Breast epithelium (tissue), 4 donors: Measurements from ENCODE around the gene SAXO1. TPM values are rescaled to one million over a fixed set of nuclear protein-coding genes. Genes with fewer than 3 reads are reported as not detected.

Experiments used
- DNase-seq, 2 donors: peaks; one replicate each; pipeline ENCODE4 v3.0.0-alpha.2; 2019; ENCODE audit warnings: low spot score in 2 of 2
- H3K27ac ChIP-seq, 2 donors: fragments of 200-600 bp; sonication (generic) in 1 of 2; one replicate each; pipeline ENCODE4 v1.5.1; 2016 to 2019; ENCODE audit warnings: mild to moderate bottlenecking in 1 of 2
- H3K27me3 ChIP-seq, 2 donors: fragments of 200-600 bp; sonication (generic) in 1 of 2; one replicate each; pipeline versions ENCODE4 v1.5.1 to v1.6.0; 2017 to 2019; ENCODE audit warnings: control low read depth in 1 of 2, mild to moderate bottlenecking in 1 of 2
- H3K36me3 ChIP-seq: fragments of 200-600 bp; one replicate; pipeline ENCODE4 v1.5.1; 2019
- H3K4me1 ChIP-seq, 2 donors: fragments of 200-600 bp; sonication (generic); one replicate each; pipeline ENCODE4 v1.5.1; 2016 to 2019; ENCODE audit warnings: control low read depth in 1 of 2
- H3K4me3 ChIP-seq, 3 donors: fragments of 200-600 bp; sonication (generic); 1 replicate in 2 of 3; 2 replicates in 1 of 3; pipeline ENCODE4 v1.5.1; 2016 to 2019; ENCODE audit warnings: mild to moderate bottlenecking in 3 of 3, moderate library complexity in 2 of 3
- H3K9me3 ChIP-seq, 2 donors: fragments of 200-600 bp; sonication (generic) in 1 of 2; one replicate each; pipeline ENCODE4 v1.5.1; 2016 to 2019; ENCODE audit warnings: control low read depth in 1 of 2
- POLR2A ChIP-seq: fragments of 450-650 bp; IDR thresholded peaks from one replicate; pipeline ENCODE4 v1.6.1; 2016; ENCODE audit warnings: antibody characterized with exemption, mild to moderate bottlenecking, moderate library complexity
- POLR2AphosphoS5 ChIP-seq, 3 donors: sonication (generic); formaldehyde crosslinking; IDR thresholded peaks; one replicate each; pipeline ENCODE4 v1.6.1; 2017; ENCODE audit warnings: antibody characterized with exemption in 3 of 3
- intact Hi-C: fragments of 100-400 bp; cut with DNase I; formaldehyde crosslinking; loops from one replicate; pipeline ENCODE4 v1.15.1; 2023; ENCODE audit warnings: low total_unique reads
- total RNA-seq, 3 donors: library from RNA; depleted of rRNA; stranded (reverse); fragments of >200 nt; gene quantifications; one replicate each; pipeline ENCODE4 v1.1.0, GENCODE V29; 2016
- TF ChIP-seq, protein P1 (sequence below), 3 donors: fragments of 450-650 bp; IDR thresholded peaks; one replicate each; pipeline ENCODE4 v1.5.1; 2016 to 2017; ENCODE audit warnings: antibody characterized with exemption in 3 of 3, mild to moderate bottlenecking in 3 of 3, moderate library complexity in 3 of 3

SAXO1 gene
- total RNA-seq, 3 donors from 2014 or later: 0.16 to 0.29 TPM; not detected in 1

DNA sequence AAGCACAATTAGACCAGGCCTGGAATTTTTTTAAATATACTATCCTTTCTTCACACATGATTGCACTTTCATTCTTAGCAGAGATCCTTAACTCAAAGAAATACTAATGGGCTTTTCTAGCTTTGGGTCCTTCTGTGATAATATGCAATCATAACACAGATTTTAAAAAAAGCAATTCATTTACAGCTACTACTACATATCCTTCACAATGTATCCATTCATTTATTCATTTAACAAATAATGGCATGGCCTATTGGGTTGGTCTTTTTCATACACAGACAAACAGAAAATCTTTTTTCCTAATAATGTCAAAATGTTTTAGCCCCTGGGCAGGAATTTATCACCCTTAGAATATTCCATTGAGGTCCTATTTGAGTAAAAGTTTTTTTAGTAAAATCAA lies 47.0 kb downstream of the SAXO1 start:
- Histone ChIP-seq H3K4me1 (no peaks in the 10 kb centered on the region), H3K27ac (no peak overlapping the region), H3K27me3 (no peaks in the 10 kb centered on the region), H3K4me3 (no peak overlapping the region), H3K36me3 (no peaks in the 10 kb centered on the region), H3K9me3 (no peaks in the 10 kb centered on the region)
- intact Hi-C loops: no loop called here
- no peak for DNase-seq
- no peak for TF ChIP-seq POLR2AphosphoS5 (IDR thresholded peaks at IDR 0.05)
- TF ChIP-seq, protein P1, sequence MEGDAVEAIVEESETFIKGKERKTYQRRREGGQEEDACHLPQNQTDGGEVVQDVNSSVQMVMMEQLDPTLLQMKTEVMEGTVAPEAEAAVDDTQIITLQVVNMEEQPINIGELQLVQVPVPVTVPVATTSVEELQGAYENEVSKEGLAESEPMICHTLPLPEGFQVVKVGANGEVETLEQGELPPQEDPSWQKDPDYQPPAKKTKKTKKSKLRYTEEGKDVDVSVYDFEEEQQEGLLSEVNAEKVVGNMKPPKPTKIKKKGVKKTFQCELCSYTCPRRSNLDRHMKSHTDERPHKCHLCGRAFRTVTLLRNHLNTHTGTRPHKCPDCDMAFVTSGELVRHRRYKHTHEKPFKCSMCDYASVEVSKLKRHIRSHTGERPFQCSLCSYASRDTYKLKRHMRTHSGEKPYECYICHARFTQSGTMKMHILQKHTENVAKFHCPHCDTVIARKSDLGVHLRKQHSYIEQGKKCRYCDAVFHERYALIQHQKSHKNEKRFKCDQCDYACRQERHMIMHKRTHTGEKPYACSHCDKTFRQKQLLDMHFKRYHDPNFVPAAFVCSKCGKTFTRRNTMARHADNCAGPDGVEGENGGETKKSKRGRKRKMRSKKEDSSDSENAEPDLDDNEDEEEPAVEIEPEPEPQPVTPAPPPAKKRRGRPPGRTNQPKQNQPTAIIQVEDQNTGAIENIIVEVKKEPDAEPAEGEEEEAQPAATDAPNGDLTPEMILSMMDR (IDR thresholded peaks at IDR 0.05): no peak
- TF ChIP-seq POLR2A: no peak

DNA sequence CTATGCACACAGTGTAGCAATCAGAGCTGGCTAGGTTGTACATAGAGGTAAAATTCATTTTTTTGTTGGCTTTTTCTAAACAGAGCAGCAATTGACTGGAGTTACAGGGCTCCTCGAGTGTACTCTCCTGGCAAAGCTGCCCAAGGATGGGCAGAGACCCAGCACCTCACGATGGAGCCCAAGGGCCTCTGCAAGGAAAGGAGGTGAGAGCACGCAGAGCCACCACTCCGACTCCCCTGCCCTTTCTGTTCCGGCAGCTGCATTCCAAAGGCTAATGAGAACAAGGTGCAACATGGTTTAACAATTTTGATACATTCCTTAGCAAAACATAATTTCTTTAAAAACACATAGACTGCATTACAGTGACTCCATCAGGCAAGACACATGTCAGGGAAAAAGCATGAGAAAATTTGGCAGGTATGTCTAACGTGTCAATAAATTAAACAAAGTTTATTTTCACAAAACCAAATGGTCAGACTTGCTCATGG lies 47.5 kb downstream of the SAXO1 start:
- H3K27ac ChIP-seq: peak overlapping the region in 1 of 2 donors; percentile 25

DNA sequence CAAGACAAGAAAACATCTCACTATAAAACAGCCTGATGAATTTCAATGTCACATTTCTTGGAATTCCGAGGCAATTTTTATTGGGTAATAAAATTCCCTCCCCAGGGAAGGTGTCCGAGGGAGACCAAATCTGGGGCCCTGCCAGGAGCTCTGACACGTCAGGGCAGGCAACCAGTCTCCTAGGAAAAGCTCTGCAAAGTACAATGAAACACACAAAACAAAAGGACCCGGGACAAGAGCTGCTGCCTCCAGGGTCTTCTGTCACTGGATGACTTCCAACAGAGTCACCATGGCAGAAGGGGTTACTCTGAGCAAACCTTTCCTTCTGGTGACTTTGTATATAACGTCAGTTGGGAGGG lies 50.8 kb downstream of the SAXO1 start:
- TF ChIP-seq POLR2A: no peak
- no peak for TF ChIP-seq POLR2AphosphoS5 (IDR thresholded peaks at IDR 0.05)
- TF ChIP-seq, protein P1 (IDR thresholded peaks at IDR 0.05): no peak
- H3K27me3 ChIP-seq: no peaks in the 10 kb centered on the region
- no peaks in the 10 kb centered on the region for H3K36me3 ChIP-seq
- no peaks in the 10 kb centered on the region for H3K9me3 ChIP-seq
- intact Hi-C loops: no loop called here
- no peaks in the 10 kb centered on the region for H3K4me1 ChIP-seq
- no peak overlapping the region for H3K4me3 ChIP-seq
- H3K27ac ChIP-seq: no peak overlapping the region
- DNase-seq: peak in 1 of 2 donors; percentile 20

More for the DNA sequence above, 47.5 kb downstream of the SAXO1 start:
- TF ChIP-seq, protein P1 (IDR thresholded peaks at IDR 0.05): no peak
- TF ChIP-seq POLR2AphosphoS5 (IDR thresholded peaks at IDR 0.05) (no peak), POLR2A (no peak)
- peak in 1 of 2 donors; percentile 43 for DNase-seq
- Histone ChIP-seq H3K9me3 (no peaks in the 10 kb centered on the region), H3K36me3 (no peaks in the 10 kb centered on the region), H3K4me1 (no peaks in the 10 kb centered on the region), H3K4me3 (no peak overlapping the region), H3K27me3 (no peaks in the 10 kb centered on the region)
- intact Hi-C loops: no loop called here

DNA sequence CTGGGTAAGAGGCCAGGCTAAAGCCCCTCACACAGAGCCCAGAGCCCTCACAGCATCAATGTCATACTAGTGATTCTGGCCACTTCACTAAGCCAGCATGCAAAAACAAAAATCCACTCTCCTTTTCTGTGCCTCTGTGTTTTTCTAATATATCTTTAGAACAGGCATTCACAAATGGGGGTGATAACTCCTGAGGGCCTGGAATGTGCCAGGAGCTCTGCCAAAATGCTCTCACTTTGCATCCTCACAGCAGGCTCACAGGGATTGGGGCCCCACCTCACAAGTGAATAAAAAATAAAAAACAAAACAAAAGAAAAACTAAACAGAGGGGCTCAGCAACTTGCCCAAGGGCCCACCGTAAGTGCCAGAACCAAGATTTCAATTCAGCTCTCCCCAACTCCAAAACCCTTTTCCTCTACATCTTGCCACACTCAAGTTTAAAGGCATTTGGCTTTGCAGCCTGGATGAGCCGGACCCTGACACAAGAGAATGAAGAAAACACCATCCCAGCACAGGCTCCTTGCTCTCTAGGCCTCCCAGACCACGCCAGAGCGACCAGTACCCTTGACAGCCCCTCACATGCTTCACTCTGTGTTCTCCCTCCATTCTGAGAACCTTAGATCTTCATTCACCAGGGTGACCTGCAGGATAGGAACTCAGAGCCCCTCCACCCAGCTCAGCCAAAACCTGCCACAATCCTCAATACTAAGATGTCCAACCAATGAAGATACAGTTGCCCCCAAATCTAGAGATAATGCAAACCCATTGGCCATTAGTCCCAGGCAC lies 51.3 kb downstream of the SAXO1 start:
- no peak overlapping the region for H3K27ac ChIP-seq

DNA sequence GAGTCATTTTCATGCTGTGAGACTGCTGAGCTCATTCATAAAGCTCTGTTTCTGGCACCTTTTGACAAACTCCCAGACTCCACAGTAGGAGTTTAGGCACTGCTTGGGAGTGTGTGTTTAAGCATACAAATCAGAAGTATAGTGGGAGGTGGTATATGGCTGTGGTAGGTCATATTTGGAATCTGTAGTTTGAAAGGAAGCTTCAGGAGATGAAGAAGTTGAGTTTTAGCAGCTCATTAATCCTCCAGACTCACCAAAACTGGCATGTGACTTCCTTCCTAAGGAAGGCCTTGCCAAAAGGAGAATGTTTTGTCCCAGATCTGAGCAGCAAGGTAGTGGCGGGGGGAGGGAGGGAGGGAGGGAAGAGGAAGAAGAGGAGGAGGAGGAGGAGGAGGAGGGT lies 52.8 kb downstream of the SAXO1 start:
- DNase-seq: no peak
- no peak overlapping the region for H3K27ac ChIP-seq
- no peak overlapping the region for H3K4me3 ChIP-seq
- no peaks in the 10 kb centered on the region for H3K36me3 ChIP-seq
- H3K4me1 ChIP-seq: no peaks in the 10 kb centered on the region
- no peaks in the 10 kb centered on the region for H3K9me3 ChIP-seq
- TF ChIP-seq POLR2A: no peak
- TF ChIP-seq POLR2AphosphoS5 (IDR thresholded peaks at IDR 0.05): no peak
- TF ChIP-seq, protein P1 (IDR thresholded peaks at IDR 0.05): no peak
- intact Hi-C loops: no loop called here
- no peaks in the 10 kb centered on the region for H3K27me3 ChIP-seq

More for the DNA sequence above, 51.3 kb downstream of the SAXO1 start:
- H3K36me3 ChIP-seq: no peaks in the 10 kb centered on the region
- no peaks in the 10 kb centered on the region for H3K27me3 ChIP-seq
- no peak overlapping the region for H3K4me3 ChIP-seq
- no peaks in the 10 kb centered on the region for H3K9me3 ChIP-seq
- DNase-seq: no peak
- intact Hi-C loops: no loop called here
- H3K4me1 ChIP-seq: no peaks in the 10 kb centered on the region
- TF ChIP-seq, protein P1 (IDR thresholded peaks at IDR 0.05): no peak
- no peak for TF ChIP-seq POLR2AphosphoS5 (IDR thresholded peaks at IDR 0.05)
- TF ChIP-seq POLR2A: no peak
